Stimulated activated CD8-positive, alpha-beta memory T cell treated with anti-CD3 and anti-CD28 coated beads, Interleukin-2, amount 100 ng/mL, for 1 hour (primary cell): ENCODE data around the gene DYDC1.
"Not testable (repeated sequence)": the region's sequence is repeated elsewhere in the genome, so short reads cannot be mapped to it uniquely, and the experiment has no call there.

Source experiments
- DNase-seq, 2 donors: peaks; one replicate each; pipeline ENCODE4 v3.0.0-alpha.2; 2020; ENCODE audit warnings: low read depth in 2 of 2

Gene DYDC1

DNA sequence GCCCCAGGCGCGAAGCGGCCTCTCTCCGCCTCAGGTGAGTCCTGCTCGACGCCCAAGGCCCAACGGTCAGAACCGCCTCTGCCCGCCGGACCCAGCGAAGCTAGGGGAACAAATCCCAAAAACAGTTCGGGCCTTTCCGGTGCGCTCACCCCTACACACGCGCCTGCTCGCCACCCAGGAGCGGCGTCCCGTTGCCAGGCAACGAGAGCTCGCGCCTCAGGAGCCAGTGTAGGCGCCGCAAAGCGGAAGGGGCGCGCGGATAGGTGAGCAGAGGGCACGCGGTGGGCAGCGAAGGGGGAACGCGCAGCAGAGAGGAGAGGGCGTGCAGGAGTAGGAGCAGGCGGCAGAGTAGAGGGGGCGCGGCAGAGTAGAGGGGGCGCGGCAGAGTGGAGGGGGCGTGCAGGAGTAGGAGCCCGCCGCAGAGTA is at the start of gene DYDC1, which contains the start of gene DYDC2:
DYDC1 (minus strand) TSS at position 193 of the 426 bp plus-strand sequence. CDS start 4,154 bp downstream, outside the sequence.
DYDC2 (plus strand) TSS at position 219 of the 426 bp plus-strand sequence. CDS start 5,663 bp downstream, outside the sequence.
- DNase-seq: no peak

DNA sequence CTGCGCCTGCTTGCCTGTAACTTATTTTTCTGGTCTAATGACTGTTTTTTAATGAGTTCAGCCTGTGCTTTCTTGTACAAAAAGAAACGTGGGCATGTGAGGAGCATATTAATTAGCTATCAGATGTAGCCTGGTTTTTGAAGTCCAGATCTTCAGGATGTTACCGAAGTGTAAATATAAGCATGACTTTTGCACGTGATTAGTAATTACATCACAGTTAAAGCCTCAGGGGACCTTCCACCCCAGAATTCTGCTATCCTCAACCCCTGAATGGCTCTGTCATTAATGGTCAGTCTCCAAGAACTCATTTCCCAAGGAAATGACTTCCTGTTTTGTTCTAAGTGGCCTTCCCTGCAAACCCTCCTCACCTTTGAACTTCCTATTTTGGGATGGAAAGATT is 49.6 kb upstream of the DYDC1 start:
- no peak for DNase-seq

DNA sequence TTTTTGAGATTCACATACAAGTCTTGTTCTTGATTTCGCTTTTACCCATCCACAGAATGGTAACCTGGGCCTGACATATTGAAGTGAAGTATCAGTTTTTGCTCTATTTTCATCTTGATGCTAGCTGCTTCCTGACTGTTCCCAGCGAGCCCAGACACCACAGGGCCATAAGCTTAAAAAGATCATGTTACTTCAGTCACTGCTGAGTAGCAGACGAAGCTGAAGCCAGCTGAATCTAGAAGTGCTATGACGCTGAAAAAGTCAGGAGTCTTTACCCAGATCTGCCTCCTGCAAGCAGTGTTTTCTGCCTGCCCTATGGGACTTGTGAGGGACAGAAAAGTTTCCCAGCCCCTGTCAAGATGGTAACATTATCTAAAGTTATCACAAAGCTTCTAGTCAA is 49.1 kb upstream of the DYDC1 start:
- DNase-seq: no peak

DNA sequence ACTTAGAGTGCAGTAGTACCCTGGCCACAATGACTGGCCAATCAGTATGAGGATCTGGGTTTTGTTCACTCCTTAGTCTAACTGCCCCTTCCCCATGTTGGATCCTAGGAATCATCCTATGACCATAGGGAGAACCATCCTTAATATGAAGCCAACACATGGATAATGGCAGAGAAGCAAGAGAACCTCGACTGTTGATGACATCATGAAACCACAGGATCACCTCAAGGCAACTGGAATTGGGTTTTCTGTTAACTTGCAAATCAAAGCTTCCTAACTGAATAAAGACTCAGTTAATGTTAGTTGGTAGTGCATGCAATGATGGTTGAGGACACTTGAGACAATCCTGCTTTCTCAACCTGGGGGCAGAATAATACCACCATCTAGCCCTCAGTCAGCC is 48.5 kb upstream of the DYDC1 start:
- no peak for DNase-seq

DNA sequence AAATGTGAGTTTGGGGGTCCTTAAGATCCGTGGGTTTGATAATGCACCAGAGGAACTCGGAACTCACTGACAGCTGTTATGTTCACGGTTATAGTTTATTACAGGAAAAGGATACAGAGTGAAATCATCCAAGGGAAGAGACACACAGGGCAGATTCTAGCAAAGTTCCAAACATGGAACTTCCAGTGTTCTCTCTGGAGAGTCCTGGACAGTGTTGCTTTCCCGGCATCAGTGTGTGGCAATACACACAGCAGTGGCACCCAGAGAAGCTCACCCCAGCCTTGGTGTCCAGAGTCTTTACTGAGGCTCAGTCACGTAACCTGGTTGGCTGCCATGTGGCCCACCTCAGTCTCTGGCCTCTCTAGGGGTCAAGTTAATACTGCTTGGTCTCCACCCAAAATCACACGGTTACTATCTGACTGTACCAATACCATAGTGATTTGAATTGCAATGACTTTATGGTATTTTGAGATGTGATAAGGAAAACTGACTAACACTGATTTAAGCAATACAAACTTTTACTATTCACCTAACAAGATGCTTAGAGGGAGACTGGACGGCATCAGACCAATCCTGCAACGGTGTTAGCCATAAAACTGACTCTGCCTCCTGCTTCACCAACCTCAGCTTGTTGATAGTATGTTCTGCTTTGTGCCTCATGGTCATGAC is 43.7 kb upstream of the DYDC1 start:
- no peak for DNase-seq

DNA sequence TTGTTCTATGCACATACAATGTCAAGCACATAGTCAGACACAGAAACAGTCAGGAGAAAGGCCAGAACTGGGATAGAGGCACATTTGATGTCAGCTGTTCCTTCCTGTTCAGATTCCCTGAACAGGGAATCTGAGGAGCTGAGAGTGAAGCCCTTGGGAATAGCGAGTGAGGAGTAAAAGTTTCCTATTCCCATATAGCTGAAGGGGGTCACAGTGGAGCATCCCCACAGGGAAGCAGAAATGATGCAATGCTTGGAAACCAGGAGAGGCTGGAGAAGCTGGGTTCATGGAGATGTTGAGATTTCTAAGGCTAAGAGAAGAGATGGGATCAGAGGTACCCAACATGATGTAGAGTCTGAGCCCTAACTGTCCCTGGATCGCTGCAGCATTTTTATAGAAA is 40.5 kb upstream of the DYDC1 start:
- no peak for DNase-seq

DNA sequence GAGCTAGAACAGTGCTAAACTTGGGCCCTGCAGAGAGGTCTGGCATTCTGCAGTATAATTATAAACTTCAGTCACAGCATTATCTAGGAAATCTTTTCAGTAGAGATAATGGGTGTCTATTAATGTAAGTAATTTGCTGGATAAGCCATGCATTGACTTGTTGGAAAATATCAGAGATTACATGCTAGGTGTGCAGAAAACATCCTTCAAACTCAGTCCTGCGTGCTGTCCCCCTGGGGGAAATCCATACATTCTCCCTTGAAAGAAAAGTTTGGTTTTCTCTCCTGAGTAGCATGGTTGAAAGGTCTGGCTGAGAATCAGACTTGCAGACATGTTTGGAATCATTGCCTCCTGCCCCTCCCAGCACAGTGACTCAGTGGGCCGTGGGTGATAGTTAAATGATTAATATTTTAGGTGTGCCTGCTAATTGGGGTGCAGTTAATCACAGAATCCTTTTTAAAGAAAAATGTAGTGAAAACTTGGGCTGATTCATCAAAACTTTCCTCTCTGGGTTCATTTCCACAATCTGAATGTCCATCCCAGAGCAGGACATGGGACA is 37.9 kb upstream of the DYDC1 start:
- DNase-seq: no peak

DNA sequence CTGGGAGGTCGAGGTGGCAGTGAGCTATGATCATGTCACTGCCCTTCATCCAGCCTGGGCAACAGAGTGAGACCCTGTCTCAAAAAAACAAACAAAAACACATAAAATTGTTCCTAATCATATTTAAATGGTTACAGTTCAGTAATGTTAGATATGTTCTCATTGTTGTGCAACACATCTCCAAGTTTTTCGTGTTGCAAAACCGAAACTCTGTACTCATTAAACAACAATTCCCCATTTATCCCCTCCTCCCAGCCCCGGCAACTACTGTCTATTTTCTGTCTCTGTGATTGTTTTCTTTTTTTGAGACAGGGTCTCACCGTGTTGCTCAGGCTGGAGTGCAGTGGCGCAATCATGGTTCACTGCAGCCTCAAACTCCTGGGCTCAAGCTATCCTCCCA is 35.7 kb upstream of the DYDC1 start:
- no peak for DNase-seq

DNA sequence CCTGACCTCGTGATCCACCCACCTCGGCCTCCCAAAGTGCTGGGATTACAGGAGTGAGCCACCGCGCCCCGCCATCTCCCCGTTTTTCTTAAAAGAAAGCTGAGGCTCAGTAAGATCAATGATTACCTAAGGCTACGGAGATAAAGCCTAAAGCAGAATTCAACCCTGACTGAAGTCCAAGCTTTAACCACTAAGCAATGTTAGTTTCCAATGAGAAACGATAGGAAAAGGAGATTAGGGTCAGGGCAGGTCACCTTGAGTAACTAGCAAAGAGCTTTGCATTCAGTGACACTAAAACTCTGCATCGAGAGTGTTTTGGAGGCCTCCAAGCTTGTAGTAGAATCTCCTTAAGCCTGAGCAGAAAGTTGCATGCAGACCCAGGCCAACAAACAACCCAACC is 34.2 kb upstream of the DYDC1 start:
- no peak for DNase-seq

DNA sequence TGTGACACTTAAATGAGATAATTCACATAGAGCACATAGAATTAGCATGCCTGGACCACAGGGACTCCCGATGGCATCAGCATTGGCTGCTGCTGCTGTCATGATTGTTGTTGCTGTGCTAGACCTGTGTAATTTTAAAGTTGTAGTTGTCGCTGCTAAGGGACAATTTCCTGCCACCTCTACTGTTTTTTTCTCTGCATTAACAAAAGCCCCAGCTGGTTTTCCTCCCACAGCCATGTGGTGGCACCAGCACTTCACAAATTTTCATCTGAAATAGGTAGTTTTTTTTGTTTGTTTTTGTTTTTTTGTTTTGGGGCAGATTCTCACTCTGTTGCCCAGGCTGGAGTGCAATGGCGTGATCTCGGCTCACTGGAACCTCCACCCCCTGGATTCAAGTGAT is 26.4 kb upstream of the DYDC1 start:
- DNase-seq: peak in 1 of 2 donors; percentile 5

DNA sequence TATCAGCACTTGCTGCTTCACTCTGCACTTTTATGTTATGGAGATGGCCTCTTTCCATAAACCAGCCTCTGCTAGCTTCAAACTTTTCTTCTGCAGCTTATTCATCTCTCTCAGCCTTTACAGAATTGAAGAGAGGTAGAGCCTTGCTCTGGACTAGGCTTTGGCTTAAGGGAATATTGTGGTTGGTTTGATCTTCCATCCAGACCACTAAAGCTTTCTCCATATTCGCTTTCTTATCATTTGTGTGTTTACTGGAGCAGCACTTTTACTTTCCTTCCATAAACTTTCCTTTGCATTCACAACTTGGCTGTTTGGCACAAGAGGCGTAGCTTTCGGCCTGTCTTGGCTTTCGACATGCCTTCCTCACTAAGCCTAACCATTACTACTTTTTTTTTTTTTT is 23.6 kb upstream of the DYDC1 start:
- DNase-seq: no peak

DNA sequence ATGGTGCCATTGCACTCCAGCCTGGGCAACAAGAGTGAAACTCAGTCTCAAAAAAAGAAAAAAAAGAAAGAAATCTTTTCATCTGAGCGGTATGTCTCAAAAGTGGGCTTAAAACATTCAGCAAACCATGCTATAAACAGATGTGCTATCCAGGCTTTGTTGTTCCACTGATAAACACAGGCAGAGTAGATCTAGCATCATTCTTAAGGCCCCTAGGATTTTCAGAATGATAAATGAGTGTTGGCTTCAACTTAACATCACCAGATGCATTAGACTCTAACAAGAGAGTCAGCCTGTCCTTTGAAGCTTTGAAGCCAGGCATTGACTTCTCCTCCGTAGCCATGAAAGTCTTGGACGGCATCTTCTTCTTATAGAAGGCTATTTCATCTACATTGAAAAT is 23.1 kb upstream of the DYDC1 start:
- no peak for DNase-seq

DNA sequence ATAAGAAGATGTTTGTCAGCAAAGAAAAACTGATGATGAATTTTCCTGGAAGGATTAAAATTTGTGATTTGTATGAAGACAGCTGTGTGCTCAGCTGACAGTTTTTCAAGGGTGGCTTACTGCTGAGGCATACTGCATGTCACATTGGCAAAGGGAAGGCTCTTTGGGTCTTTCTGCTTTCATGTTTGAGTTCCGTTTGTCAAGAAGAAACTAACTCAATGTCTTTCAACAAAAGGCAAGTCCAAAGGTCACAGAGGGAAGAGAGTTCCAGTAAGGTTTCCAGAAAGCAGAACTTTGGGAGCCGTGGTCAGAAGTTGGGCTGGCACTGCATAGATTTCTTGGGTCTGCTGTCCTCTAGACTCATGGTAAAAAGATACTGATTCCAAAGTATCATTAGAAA is 16.9 kb upstream of the DYDC1 start:
- no peak for DNase-seq

DNA sequence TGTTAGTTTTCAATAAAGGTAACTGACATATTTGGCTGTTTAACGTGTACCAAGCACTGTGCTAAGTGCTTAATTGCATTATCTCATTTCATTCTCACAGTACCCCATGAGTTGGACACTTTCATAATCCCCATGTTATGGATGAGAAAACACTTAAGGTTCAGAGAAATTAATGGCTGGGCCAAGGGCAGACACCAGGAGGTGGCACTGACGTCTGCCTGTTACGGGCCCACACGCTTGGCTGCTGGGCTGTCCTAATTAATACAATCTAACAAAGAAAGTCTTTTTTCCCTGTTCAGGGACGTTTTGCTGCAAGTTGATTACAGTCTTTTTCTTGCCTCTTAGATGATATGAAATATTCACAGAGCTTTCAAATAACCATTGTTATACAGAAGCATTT is 16.1 kb upstream of the DYDC1 start:
- DNase-seq: no peak

DNA sequence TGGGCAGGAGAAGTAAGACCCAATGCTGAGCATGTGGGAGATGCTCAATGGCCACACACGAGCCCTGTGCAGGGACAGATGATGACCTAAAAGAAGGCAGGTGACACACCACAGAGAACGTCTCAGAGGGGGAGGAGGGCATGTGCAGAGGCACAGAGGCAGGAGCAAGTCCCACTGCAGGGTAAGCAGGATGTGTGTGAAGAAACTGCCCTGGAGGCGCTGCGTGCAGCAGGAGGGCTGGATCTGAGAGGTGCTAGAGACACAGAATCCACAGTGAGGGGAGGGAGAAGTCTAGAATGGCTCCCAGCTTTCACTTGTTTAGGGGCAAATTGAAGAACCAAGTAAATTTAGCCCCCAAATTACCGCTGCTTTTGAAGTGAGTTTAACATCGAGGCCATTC is 14.9 kb upstream of the DYDC1 start:
- no peak for DNase-seq

DNA sequence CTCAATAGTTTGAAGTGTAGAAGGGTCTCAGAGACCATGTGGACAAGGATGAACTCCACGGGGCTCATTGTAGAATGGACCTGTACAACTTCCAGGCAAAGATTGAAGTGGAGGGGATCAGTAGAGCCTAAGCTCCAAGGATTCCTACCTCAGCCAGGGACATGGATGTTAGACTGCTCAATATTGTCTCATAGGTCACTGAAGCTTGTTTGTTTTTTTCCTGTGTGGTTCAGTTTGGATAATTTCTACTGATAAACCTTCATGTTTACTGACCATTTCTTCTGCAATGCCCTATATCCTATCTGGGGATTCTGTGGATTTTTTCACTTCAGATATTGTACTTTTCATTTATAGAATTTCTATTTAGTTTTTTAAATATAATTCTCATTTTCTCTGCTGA is 9.0 kb upstream of the DYDC1 start:
- no peak for DNase-seq

DNA sequence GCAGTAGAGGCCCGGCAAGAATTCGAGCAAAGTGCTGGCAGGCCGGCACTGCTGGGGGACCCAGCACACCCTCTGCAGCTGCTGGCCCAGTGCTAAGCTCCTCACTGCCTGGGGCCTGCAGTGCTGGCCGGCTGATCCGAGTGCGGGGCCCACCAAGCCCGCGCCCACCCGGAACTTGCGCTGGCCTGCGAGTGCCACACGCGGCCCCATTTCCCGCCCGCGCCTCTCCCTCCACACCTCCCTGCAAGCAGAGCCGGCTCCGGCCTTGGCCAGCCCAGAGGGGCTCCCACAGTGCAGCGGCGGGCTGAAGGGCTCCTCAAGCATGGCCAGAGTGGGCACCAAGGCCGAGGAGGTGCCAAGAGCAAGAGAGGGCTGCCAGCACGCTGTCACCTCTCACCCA is 3.1 kb upstream of the DYDC1 start:
- no peak for DNase-seq

DNA sequence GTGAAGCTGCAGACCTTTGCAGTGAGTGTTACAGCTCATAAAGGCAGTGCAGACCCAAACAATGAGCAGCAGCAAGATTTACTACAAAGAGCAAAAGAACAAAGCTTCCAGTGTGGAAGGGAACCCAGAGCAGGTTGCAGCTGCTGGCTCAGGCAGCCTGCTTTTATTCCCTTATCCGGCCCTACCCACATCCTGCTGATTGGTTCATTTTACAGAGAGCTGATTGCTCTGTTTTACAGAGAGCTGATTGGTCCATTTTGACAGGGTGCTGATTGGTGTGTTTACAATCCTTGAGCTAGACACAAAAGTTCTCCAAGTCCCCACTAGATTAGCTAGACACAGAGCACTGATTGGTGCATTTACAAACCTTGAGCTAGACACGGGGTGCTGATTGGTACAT is 2.4 kb upstream of the DYDC1 start:
- DNase-seq: not testable (repeated sequence)

DNA sequence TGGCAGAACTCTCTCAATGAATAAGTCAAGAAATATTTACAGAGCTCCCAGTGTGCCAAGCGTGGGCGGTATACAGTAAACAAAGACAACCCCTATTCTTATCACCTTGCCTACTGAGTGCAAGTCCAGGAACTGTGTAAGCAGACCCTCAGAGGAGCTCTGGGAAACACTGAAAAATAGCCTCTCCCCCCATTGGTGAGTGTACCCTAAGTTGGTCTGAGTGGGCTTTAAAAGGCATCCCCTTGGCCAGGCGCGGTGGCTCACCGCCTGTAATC is 1.2 kb upstream of the DYDC1 start:
- DNase-seq: no peak

DNA sequence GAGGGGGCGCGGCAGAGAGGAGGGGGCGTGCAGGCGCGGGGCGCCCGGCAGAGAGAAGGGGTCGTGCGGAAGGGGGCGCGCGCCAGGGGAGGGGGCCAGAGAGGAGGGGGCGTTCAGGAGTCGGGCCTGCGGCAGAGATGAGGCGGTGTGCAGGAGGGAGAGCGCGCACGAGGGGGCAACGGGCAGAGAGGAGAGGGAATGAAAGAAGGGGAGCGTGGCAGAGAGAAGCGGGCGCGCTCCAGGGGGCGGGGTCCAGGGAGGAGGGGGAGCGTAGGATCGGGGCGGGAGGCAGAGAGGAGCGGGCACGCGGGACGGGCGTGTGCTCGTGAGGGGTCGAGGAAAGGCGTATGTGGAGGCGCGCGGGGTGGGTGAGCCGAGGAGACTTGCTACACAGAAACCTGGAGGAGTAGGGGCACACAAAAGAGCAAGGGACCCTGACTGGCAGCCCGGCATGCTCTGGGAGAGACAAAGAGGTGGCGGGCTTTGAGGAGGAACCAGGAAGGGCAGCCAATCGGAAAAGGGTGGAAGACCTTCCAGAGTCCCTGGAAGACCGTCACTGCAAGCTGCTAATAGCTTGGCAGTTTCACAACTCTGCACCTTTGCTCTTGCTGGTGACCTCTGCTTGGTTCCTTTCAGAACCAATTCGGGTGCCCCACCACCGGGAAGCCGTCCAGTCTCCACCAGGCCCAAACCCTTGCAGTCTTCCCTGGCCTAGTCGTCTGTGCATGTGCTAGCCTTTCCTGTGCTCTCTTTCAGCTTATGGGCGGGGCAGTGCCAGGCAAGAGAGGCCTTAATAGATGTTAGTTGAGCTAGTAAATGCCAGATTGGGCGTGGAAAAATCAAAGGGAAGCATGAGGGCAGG is 665 bp upstream of the DYDC1 start:
- no peak for DNase-seq

DNA sequence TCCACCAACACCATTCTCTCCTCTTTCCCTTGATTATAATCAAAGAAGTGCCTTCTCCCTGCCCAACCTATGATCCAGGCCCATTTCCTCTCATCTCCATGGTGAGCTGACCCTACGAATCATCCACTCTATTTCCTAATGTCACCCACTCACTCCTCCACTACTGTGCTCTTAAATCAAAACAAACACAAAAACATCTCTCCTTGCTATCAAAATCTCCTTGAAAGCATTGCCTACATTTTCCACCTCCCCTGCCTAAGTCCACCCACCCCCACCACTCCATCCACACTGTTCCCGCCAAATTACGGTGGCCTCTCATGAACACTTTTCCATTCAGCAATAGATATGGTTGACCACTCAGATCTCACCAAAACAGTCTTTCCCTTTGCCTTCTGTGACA is 5.3 kb downstream of the DYDC1 start:
- no peak for DNase-seq

DNA sequence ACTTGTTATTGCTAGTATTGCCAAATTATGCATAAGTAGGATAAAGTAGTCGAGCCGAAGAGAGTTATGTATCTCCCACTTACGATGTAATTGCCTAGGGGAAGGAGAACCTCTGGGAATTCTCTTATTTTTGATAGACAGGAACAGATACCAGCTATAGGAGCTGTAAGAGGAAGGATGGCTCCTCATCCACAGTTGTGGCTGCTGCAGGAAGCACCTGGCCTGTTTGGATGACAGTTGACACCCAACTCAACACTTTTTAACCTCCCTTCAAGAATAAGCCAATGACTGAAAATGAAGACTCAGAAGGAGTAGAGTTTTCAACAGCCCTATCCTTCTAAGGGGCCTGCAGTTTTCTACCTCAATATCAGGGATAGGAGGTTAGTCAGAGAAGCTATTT is 6.3 kb downstream of the DYDC1 start:
- no peak for DNase-seq

DNA sequence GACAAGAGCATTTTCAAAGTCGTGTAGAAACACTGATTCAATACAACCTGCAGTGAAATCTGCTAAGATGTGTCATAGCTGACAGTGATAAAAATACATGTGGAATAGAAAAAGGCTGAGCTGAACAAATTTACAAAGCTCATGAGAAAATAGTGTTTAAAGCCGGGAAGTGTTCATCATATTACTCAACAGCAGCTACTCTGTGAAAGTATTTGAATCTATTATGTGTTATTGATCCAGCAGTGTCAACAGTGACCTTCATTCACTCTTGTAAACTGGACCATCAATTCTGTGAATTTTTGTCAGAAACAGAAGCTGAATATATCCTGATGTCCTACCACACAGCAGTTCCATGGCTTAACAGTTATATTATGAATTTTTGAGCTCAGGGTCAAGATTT is 11.6 kb downstream of the DYDC1 start:
- no peak for DNase-seq
